HepG2 (cell line): Measurements from ENCODE around the gene KIF2C. TPM values are rescaled to one million over a fixed set of nuclear protein-coding genes. Genes with fewer than 3 reads are reported as not detected.
A peak's percentile ranks its signal among the peaks of the same experiment; 100 is the strongest.

Experiments
- ARHGAP35 ChIP-seq: sonication (generic); formaldehyde crosslinking; IDR thresholded peaks from 2 replicates; pipeline ENCODE4 v1.9.0; 2022; ENCODE audit warnings: mild to moderate bottlenecking, inconsistent platforms, moderate library complexity, missing genetic modification reagents, borderline replicate concordance
- CBX5 ChIP-seq: sonication (generic); formaldehyde crosslinking; IDR thresholded peaks from 2 replicates; pipeline ENCODE4 v1.4.0; 2020; ENCODE audit warnings: missing genetic modification reagents, borderline replicate concordance
- HIC2 ChIP-seq: sonication (generic); formaldehyde crosslinking; IDR thresholded peaks from 2 replicates; pipeline ENCODE4 v1.9.0; 2022; ENCODE audit warnings: low read depth, missing genetic modification reagents
- HMG20A ChIP-seq: IDR thresholded peaks from 2 replicates; pipeline ENCODE4 v1.6.1; 2016; ENCODE audit warnings: borderline replicate concordance
- HNF1B ChIP-seq: sonication (generic); formaldehyde crosslinking; IDR thresholded peaks from 2 replicates; pipeline ENCODE4 v1.5.1; 2020; ENCODE audit warnings: mild to moderate bottlenecking, moderate library complexity, missing genetic modification reagents
- HNF4G ChIP-seq, 2 experiments: sonication (generic) in 1 of 2; formaldehyde crosslinking in 1 of 2; IDR thresholded peaks; 2 replicates each; pipeline versions ENCODE4 v1.4.0 to v1.6.1; 2011 to 2020; ENCODE audit warnings: borderline replicate concordance in 2 of 2, low read depth in 2 of 2, mild to moderate bottlenecking in 2 of 2, low read length in 1 of 2, missing genetic modification reagents in 1 of 2, moderate library complexity in 1 of 2
- IRF9 ChIP-seq: sonication (generic); formaldehyde crosslinking; IDR thresholded peaks from 2 replicates; pipeline ENCODE4 v1.8.0; 2022; ENCODE audit warnings: missing genetic modification reagents, mild to moderate bottlenecking, borderline replicate concordance
- MYC ChIP-seq: sonication (generic); formaldehyde crosslinking; IDR thresholded peaks from 2 replicates; pipeline ENCODE4 v1.9.0; 2021; ENCODE audit warnings: missing genetic modification reagents, borderline replicate concordance
- PAX8 ChIP-seq: sonication (generic); formaldehyde crosslinking; IDR thresholded peaks from 2 replicates; pipeline ENCODE4 v1.8.0; 2022; ENCODE audit warnings: mild to moderate bottlenecking, missing genetic modification reagents, borderline replicate concordance
- RNF2 ChIP-seq: fragments of 450-650 bp; conservative IDR thresholded peaks from 2 replicates; pipeline ENCODE4 v1.6.1; 2016; ENCODE audit warnings: low read depth
- SOX13 ChIP-seq, 3 experiments: fragments of 450-650 bp in 1 of 3; sonication (generic) in 1 of 3; formaldehyde crosslinking in 1 of 3; IDR thresholded peaks in 2 of 3; conservative IDR thresholded peaks in 1 of 3; 2 replicates each; pipeline versions ENCODE4 v1.5.0 to v1.6.1; 2016 to 2020; ENCODE audit warnings: antibody characterized with exemption in 1 of 3, mild to moderate bottlenecking in 1 of 3, missing compliant biosample characterization in 1 of 3, missing genetic modification reagents in 1 of 3, moderate library complexity in 1 of 3
- TOPORS ChIP-seq: sonication (generic); formaldehyde crosslinking; IDR thresholded peaks from 2 replicates; pipeline ENCODE4 v1.8.0; 2023; ENCODE audit warnings: mild to moderate bottlenecking, missing genetic modification reagents
- U2AF1 ChIP-seq: fragments of 200-400 bp; formaldehyde crosslinking; optimal IDR thresholded peaks from 2 replicates; pipeline ENCODE3; 2017; ENCODE audit warnings: mild to moderate bottlenecking, low read depth, low read length
- YY1 ChIP-seq: IDR thresholded peaks from 2 replicates; pipeline ENCODE4 v1.6.1; 2011; ENCODE audit warnings: low read length, low read depth, moderate library complexity, mild to moderate bottlenecking; ENCODE audit not compliant: insufficient read depth, insufficient replicate concordance
- ZFP37 ChIP-seq: sonication (generic); formaldehyde crosslinking; IDR thresholded peaks from 2 replicates; pipeline ENCODE4 v1.4.0; 2020; ENCODE audit warnings: missing genetic modification reagents, borderline replicate concordance
- ZHX1 ChIP-seq: sonication (generic); formaldehyde crosslinking; IDR thresholded peaks from 2 replicates; pipeline ENCODE4 v1.8.1; 2022; ENCODE audit warnings: low read depth, mild to moderate bottlenecking, missing genetic modification reagents
- ZSCAN25 ChIP-seq: sonication (generic); formaldehyde crosslinking; IDR thresholded peaks from 2 replicates; pipeline ENCODE4 v1.8.0; 2022; ENCODE audit warnings: mild to moderate bottlenecking, missing genetic modification reagents
- polyA plus RNA-seq, 8 experiments: library from polyadenylated mRNA; depleted of rRNA in 3 of 8; stranded (reverse) in 7 of 8; unstranded in 1 of 8; fragments of >200 nt; fragmentation: Illumina TruSeq in 4 of 8; extraction: Trizol in 4 of 8; gene quantifications; 2 replicates each; pipeline versions ENCODE4 v1.2.1 to v1.2.3, GENCODE V29; 2011 to 2016; ENCODE audit warnings: low read depth in 4 of 8, missing spikeins in 1 of 8, mixed read lengths in 1 of 8; ENCODE audit not compliant: insufficient read depth in 1 of 8
- total RNA-seq, 5 experiments: library from RNA; depleted of rRNA; stranded (reverse); fragments of >200 nt; fragmentation: Illumina TruSeq; extraction: Trizol; gene quantifications; 2 replicates each; pipeline ENCODE4 v1.2.3, GENCODE V29; 2016; ENCODE audit warnings: low read depth in 1 of 5

KIF2C gene
- total and polyA plus RNA-seq, 2 of the 13 experiments (the other 11 are each of a cell fraction or from before 2014, with no cell fraction given) = 29.7 to 53.7 TPM

GRCh38 chr1:44707959-44708831, 31.4 kb upstream of the KIF2C start (continued):
- TF ChIP-seq HNF4G (IDR thresholded peaks at IDR 0.05; ENCODE audit: borderline replicate concordance, low read depth, low read length) = no peak
- no peak for TF ChIP-seq HNF4G (CRISPR knock-in tag; IDR thresholded peaks at IDR 0.05; ENCODE audit: borderline replicate concordance, low read depth)
- TF ChIP-seq CBX5 (CRISPR knock-in tag) = no peak
- TF ChIP-seq HNF1B (CRISPR knock-in tag) = peak; percentile 28; the same call in 1 of the 2 replicates
- no peak for TF ChIP-seq MYC (CRISPR knock-in tag)
- TF ChIP-seq HIC2 (CRISPR knock-in tag) = peak; percentile 43; the same call in 1 of the 2 replicates
- no peak for TF ChIP-seq TOPORS (CRISPR knock-in tag)
- TF ChIP-seq YY1 = no peak
- no peak for TF ChIP-seq SOX13 (IDR thresholded peaks at IDR 0.05)
- TF ChIP-seq SOX13 (CRISPR knock-in tag; conservative IDR thresholded peaks at IDR 0.05 in 1 of 2, IDR thresholded peaks at IDR 0.05 in 1 of 2) = peak in 1 of 2 experiments; percentile 32; a peak in 1 of 4 replicates
- TF ChIP-seq RNF2 = no peak
- 0 out of 2 replicates have a peak, but pooled peaks have one; percentile 25 for TF ChIP-seq ZSCAN25
- no peak for TF ChIP-seq ARHGAP35 (CRISPR knock-in tag)
- TF ChIP-seq ZFP37 (CRISPR knock-in tag) = 0 out of 2 replicates have a peak, but pooled peaks have one; percentile 21
- no peak for TF ChIP-seq PAX8
- no peak for TF ChIP-seq IRF9 (CRISPR knock-in tag)
- peak; percentile 71 for TF ChIP-seq HMG20A (CRISPR knock-in tag)
- TF ChIP-seq ZHX1 (CRISPR knock-in tag) = no peak
- TF ChIP-seq U2AF1 = no peak
